Measurements from ENCODE around the gene CDHR5. TPM values are rescaled to one million over a fixed set of nuclear protein-coding genes. Genes with fewer than 3 reads are reported as not detected.

CDHR5 gene
- polyA plus RNA-seq, 1 of the 3 experiments (the other 2 are of a cell fraction): not detected

- no peak for TF ChIP-seq SMC3 (IDR thresholded peaks at IDR 0.05; ENCODE audit: low read depth, low read length)
Measured at GRCh38 chr11:579830-580601, 44.7 kb downstream of the CDHR5 start (continued).

GRCh38 chr11:578276-579035 lies 46.3 kb downstream of the CDHR5 start:
- no peak overlapping the region for H3K27ac ChIP-seq (ENCODE audit: low read depth in 2 of 2, low read length in 1 of 2)
- DNase-seq: no peak
- peaks cover 0 to 4% of the 10 kb centered on the region in 2 experiments for H3K36me3 ChIP-seq (replicated peaks in 1 of 2; ENCODE audit: control insufficient read depth in 1 of 2, insufficient read depth in 2 of 2, low read length in 1 of 2)
- 72% methylated on average over 17 of the region's 21 CpGs for WGBS (ENCODE audit: low lambda C conversion rate)
- peaks cover 65% of the 10 kb centered on the region for H4K20me1 ChIP-seq (ENCODE audit: insufficient read depth)
- H2AFZ ChIP-seq (ENCODE audit: low read depth): no peak overlapping the region
- peaks cover 72% of the 10 kb centered on the region for H3K79me2 ChIP-seq (ENCODE audit: insufficient read depth)
- H3K9me3 ChIP-seq: no peaks in the 10 kb centered on the region
- CTCF ChIA-PET: interaction anchor here (0.9 to 2.2 kb wide), 2 partner anchors 23 to 63 kb away, joined by 3 to 9 read pairs; no protein-coding TSS in a partner anchor
- H3K9ac ChIP-seq: peak overlapping the region; percentile 89; the same call in 1 of the 2 replicates
- no peaks in the 10 kb centered on the region for H3F3A ChIP-seq (replicated peaks; ENCODE audit: insufficient read depth)
- H3K27me3 ChIP-seq (ENCODE audit: insufficient read depth): no peaks in the 10 kb centered on the region
- H3K9me2 ChIP-seq: no peaks in the 10 kb centered on the region
- peaks cover 4 to 29% of the 10 kb centered on the region in 2 experiments; a peak in 3 of 4 replicates for H3K4me1 ChIP-seq (ENCODE audit: control insufficient read depth in 1 of 2, insufficient read depth in 2 of 2, low read depth in 1 of 2, low read length in 1 of 2)
- TF ChIP-seq ZBTB33 (IDR thresholded peaks at IDR 0.05; ENCODE audit: borderline replicate concordance, low read depth) (no peak), SMC3 (IDR thresholded peaks at IDR 0.05; ENCODE audit: low read depth, low read length) (no peak), YY1 (IDR thresholded peaks at IDR 0.05; ENCODE audit: low read depth) (no peak), MXI1 (IDR thresholded peaks at IDR 0.05; ENCODE audit: low read depth, low read length) (no peak), CTCF (IDR thresholded peaks at IDR 0.05) (no peak), MAX (IDR thresholded peaks at IDR 0.05; ENCODE audit: low read depth) (no peak), FOXJ3 (CRISPR knock-in tag; IDR thresholded peaks at IDR 0.05) (no peak), MEF2A (IDR thresholded peaks at IDR 0.05; ENCODE audit: borderline replicate concordance, low read depth) (no peak), RXRA (IDR thresholded peaks at IDR 0.05; ENCODE audit: borderline replicate concordance, low read depth) (no peak), FOXM1 (IDR thresholded peaks at IDR 0.05; ENCODE audit: low read depth) (no peak)
- peak overlapping the region; percentile 93 to 98; a peak in 3 of 4 replicates for H3K4me3 ChIP-seq (ENCODE audit: low read depth in 2 of 2, low read length in 1 of 2)
- POLR2A ChIA-PET: no interaction called here
- peak overlapping the region; percentile 92 for H3K4me2 ChIP-seq
